A673 (cell line): Measurements from ENCODE around the gene RHAG. TPM values are rescaled to one million over a fixed set of nuclear protein-coding genes. Genes with fewer than 3 reads are reported as not detected.

ENCODE experiments used
- BruUV-seq: library from RNA; stranded (reverse); fragments of 400-500 nt; replicated peaks from 2 replicates; lab custom pipeline; 2021; lab: Mats Ljungman, UMichigan
- CTCF ChIA-PET: fragments of 300-600 bp; sonication (Branson Sonifier 250); formaldehyde crosslinking; loops from one replicate; lab custom pipeline; 2022; ENCODE audit warnings: antibody characterized with exemption; lab: Charles Lee
- POLR2A ChIA-PET: fragments of 300-600 bp; sonication (Branson Sonifier 250); formaldehyde crosslinking; loops from one replicate; lab custom pipeline; 2022; ENCODE audit warnings: antibody characterized with exemption; ENCODE audit not compliant: low non-redundant PET; lab: Charles Lee
- DNase-seq: peaks from one replicate; pipeline ENCODE4 v3.0.0-alpha.2; 2015; ENCODE audit warnings: low spot score
- H3K27ac ChIP-seq: fragments of 200-600 bp; sonication (generic); 2 replicates; pipeline ENCODE4 v1.5.1; 2016; ENCODE audit warnings: mixed run types, low read depth, mild to moderate bottlenecking, mixed read lengths, antibody characterized with exemption, low read length; ENCODE audit not compliant: poor library complexity, severe bottlenecking
- H3K27me3 ChIP-seq: fragments of 200-600 bp; sonication (generic); replicated peaks from 2 replicates; pipeline ENCODE4 v1.6.1; 2017; ENCODE audit warnings: mixed run types, low read depth, mild to moderate bottlenecking, mixed read lengths, antibody characterized with exemption, low read length; ENCODE audit not compliant: insufficient read depth, poor library complexity
- H3K36me3 ChIP-seq: fragments of 200-600 bp; sonication (generic); 2 replicates; pipeline ENCODE4 v1.6.1; 2016; ENCODE audit warnings: mixed run types, mild to moderate bottlenecking, mixed read lengths, antibody characterized with exemption, low read length; ENCODE audit not compliant: insufficient read depth, poor library complexity, severe bottlenecking
- H3K4me1 ChIP-seq: fragments of 200-600 bp; sonication (generic); 2 replicates; pipeline ENCODE4 v1.6.1; 2017; ENCODE audit warnings: mixed run types, mild to moderate bottlenecking, mixed read lengths, antibody characterized with exemption, low read length; ENCODE audit not compliant: insufficient read depth, poor library complexity, severe bottlenecking
- H3K4me3 ChIP-seq: fragments of 200-600 bp; sonication (generic); 2 replicates; pipeline ENCODE4 v1.5.1; 2016; ENCODE audit warnings: low read depth, mixed run types, mild to moderate bottlenecking, mixed read lengths, low read length; ENCODE audit not compliant: poor library complexity, severe bottlenecking
- H3K9me3 ChIP-seq: fragments of 200-600 bp; sonication (generic); 2 replicates; pipeline ENCODE4 v1.6.1; 2016; ENCODE audit warnings: mixed run types, low read depth, mild to moderate bottlenecking, mixed read lengths, antibody characterized with exemption, low read length; ENCODE audit not compliant: poor library complexity, severe bottlenecking
- CTCF ChIP-seq: fragments of 300-800, 200-600 bp; sonication (generic); conservative IDR thresholded peaks from 2 replicates; pipeline ENCODE4 v1.5.1; 2017; ENCODE audit warnings: low read depth, mild to moderate bottlenecking, antibody characterized with exemption, low read length, moderate library complexity, mixed read lengths
- EZH2 ChIP-seq: fragments of 200-600 bp; sonication (generic); IDR thresholded peaks from 2 replicates; pipeline ENCODE4 v1.6.1; 2017; ENCODE audit warnings: borderline replicate concordance, low read depth, mild to moderate bottlenecking, mixed read lengths, antibody characterized with exemption, low read length; ENCODE audit not compliant: poor library complexity, severe bottlenecking
- intact Hi-C: fragments of 100-400 bp; cut with micrococcal nuclease; formaldehyde crosslinking; loops from one replicate; pipeline ENCODE4 v1.10.0; 2022; ENCODE audit not compliant: unreplicated experiment
- total RNA-seq: library from RNA; stranded (reverse); gene quantifications from 2 replicates; pipeline ENCODE4 v1.2.3, GENCODE V29; 2021

Gene RHAG
- total RNA-seq, 1 experiment from 2014 or later: not detected

DNA sequence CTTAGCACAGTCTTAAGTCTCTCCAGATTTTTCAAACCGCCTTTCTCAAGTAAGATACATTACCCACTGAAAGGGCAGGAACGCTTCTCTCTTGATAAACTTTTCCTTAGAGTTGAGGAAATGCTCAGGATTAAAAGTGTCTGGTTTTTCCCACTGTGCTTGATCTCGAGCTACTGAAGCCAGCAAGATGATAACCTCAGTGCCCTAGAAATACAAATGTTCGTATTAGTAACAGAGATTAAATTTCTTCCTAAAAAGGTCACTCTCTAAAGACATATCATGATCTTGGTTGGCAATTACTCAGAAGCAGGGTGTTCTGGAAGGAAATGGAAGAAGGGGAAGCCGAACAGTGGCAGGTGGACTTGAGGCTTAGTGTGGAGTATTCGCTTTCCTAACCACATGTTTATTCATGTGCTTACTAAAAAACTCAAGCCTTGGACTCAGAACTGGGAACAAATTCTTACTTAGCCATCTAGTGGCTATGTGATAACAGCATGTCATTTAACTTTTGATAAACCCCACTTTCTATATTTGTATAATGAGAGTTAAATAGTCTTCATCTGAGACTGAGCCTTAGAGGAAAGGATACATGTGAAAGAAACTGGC, 66.1 kb downstream of the RHAG start:
- ChIA-PET POLR2A (no interaction called here), CTCF (no interaction called here)
- H3K4me3 ChIP-seq: no peak overlapping the region
- BruUV-seq: no TSS peak
- no peaks in the 10 kb centered on the region for H3K36me3 ChIP-seq
- H3K27me3 ChIP-seq: no peaks in the 10 kb centered on the region
- H3K9me3 ChIP-seq: no peaks in the 10 kb centered on the region
- peak; percentile 67 for DNase-seq
- peaks cover 11% of the 10 kb centered on the region for H3K4me1 ChIP-seq
- no peak overlapping the region for H3K27ac ChIP-seq
- intact Hi-C loops: no loop called here
- no peak for TF ChIP-seq EZH2
- peak; percentile 51; the same call in 1 of the 2 replicates for TF ChIP-seq CTCF

- Histone ChIP-seq H3K4me1 (peaks cover 25% of the 10 kb centered on the region), H3K9me3 (no peaks in the 10 kb centered on the region), H3K36me3 (no peaks in the 10 kb centered on the region), H3K27me3 (no peaks in the 10 kb centered on the region), H3K4me3 (no peak overlapping the region), H3K27ac (no peak overlapping the region)
- TF ChIP-seq CTCF (no peak), EZH2 (no peak)
- no peak for DNase-seq
- no TSS peak for BruUV-seq
- POLR2A ChIA-PET: interaction anchor here (0.6 to 0.7 kb wide), 2 partner anchors 33 to 42 kb away, joined by 3 to 12 read pairs; no protein-coding TSS in a partner anchor
- CTCF ChIA-PET: interaction anchor here (0.5 kb wide), 1 partner anchor 43 kb away, joined by 3 read pairs; no protein-coding TSS in a partner anchor
- intact Hi-C loops: loop anchor here (2.0 kb wide), 1 partner anchor 37 kb away; no protein-coding TSS in a partner anchor
Observed at GRCh38 chr6:49565855-49566254, 70.8 kb downstream of the RHAG start.

- no peak overlapping the region for H3K27ac ChIP-seq
- TF ChIP-seq CTCF: no peak
- TF ChIP-seq EZH2: no peak
- CTCF ChIA-PET: interaction anchor here (0.5 kb wide), 1 partner anchor 44 kb away, joined by 3 read pairs; no protein-coding TSS in a partner anchor
- H3K27me3 ChIP-seq: no peaks in the 10 kb centered on the region
- H3K36me3 ChIP-seq: no peaks in the 10 kb centered on the region
- H3K4me1 ChIP-seq: peaks cover 19% of the 10 kb centered on the region
- no peak overlapping the region for H3K4me3 ChIP-seq
- BruUV-seq: no TSS peak
- no peaks in the 10 kb centered on the region for H3K9me3 ChIP-seq
- intact Hi-C loops: loop anchor here (2.0 kb wide), 1 partner anchor 38 kb away; no protein-coding TSS in a partner anchor
- no peak for DNase-seq
- POLR2A ChIA-PET: interaction anchor here (0.6 kb wide), 1 partner anchor 32 kb away, joined by 12 read pairs; no protein-coding TSS in a partner anchor
Observed at GRCh38 chr6:49565261-49565660, 71.4 kb downstream of the RHAG start.
